Lower leg skin (tissue), 4 donors: ENCODE data around the gene ERMP1. TPM values are rescaled to one million over a fixed set of nuclear protein-coding genes. Genes with fewer than 3 reads are reported as not detected.
"Not testable (repeated sequence)": the region's sequence is repeated elsewhere in the genome, so short reads cannot be mapped to it uniquely, and the experiment has no call there.

Experiments
- DNase-seq, 2 donors: peaks; one replicate each; pipeline ENCODE4 v3.0.0-alpha.2; 2019; ENCODE audit warnings: low spot score in 2 of 2
- H3K4me3 ChIP-seq: fragments of 200-600 bp; sonication (generic); 2 replicates; pipeline ENCODE4 v1.5.1; 2017; ENCODE audit warnings: mild to moderate bottlenecking, low read depth; ENCODE audit not compliant: poor library complexity, severe bottlenecking
- POLR2A ChIP-seq, 2 donors: fragments of 450-650 bp; IDR thresholded peaks; one replicate each; pipeline ENCODE4 v1.6.1; 2016 to 2017; ENCODE audit warnings: antibody characterized with exemption in 2 of 2, mild to moderate bottlenecking in 1 of 2, moderate library complexity in 1 of 2
- WGBS, 2 donors: methylation state at CpG; one replicate each; pipeline ENCODE4 v1.1.5; 2018; 5-methylcytosine and 5-hydroxymethylcytosine counted together
- intact Hi-C: fragments of 100-400 bp; cut with DNase I; formaldehyde crosslinking; loops from one replicate; pipeline ENCODE4 v1.15.0; 2023; ENCODE audit warnings: low total_unique reads
- total RNA-seq, 4 donors: library from RNA; depleted of rRNA; stranded (reverse); fragments of >200 nt; gene quantifications; one replicate each; pipeline ENCODE4 v1.1.0, GENCODE V29; 2016
- TF ChIP-seq, protein P1 (sequence below), 3 donors: fragments of 450-650 bp; IDR thresholded peaks; one replicate each; pipeline ENCODE4 v1.5.1; 2016; ENCODE audit warnings: antibody characterized with exemption in 3 of 3, mild to moderate bottlenecking in 3 of 3, moderate library complexity in 2 of 3

Gene ERMP1
- total RNA-seq, 4 donors from 2014 or later, result 16.4 to 24.6 (median 21.7) TPM

DNA sequence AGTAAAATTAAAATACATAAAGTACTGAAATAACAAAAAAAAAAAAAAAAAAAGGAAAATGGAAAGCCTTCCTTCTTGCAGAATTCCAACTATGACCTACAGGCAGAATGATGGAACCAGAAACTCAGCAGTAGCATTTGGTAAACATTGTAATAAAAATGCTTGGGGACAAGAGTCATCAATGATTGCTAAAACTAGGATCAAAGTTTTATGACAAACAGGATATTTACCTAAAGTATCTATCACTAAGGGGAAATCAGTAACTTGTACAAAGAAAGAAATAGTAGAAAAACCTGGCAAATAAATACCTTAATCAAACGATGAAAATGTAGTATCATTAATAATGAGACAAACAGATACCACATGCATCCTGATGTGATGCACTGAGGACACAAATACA lies 17.5 kb downstream of the ERMP1 start:
- WGBS, 2 donors, result 85 to 93% methylated on average over 1 of the region's 1 CpG
- TF ChIP-seq POLR2A (IDR thresholded peaks at IDR 0.05), result no peak
- TF ChIP-seq, protein P1, sequence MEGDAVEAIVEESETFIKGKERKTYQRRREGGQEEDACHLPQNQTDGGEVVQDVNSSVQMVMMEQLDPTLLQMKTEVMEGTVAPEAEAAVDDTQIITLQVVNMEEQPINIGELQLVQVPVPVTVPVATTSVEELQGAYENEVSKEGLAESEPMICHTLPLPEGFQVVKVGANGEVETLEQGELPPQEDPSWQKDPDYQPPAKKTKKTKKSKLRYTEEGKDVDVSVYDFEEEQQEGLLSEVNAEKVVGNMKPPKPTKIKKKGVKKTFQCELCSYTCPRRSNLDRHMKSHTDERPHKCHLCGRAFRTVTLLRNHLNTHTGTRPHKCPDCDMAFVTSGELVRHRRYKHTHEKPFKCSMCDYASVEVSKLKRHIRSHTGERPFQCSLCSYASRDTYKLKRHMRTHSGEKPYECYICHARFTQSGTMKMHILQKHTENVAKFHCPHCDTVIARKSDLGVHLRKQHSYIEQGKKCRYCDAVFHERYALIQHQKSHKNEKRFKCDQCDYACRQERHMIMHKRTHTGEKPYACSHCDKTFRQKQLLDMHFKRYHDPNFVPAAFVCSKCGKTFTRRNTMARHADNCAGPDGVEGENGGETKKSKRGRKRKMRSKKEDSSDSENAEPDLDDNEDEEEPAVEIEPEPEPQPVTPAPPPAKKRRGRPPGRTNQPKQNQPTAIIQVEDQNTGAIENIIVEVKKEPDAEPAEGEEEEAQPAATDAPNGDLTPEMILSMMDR (IDR thresholded peaks at IDR 0.05), result no peak
- H3K4me3 ChIP-seq, result no peak overlapping the region
- DNase-seq, result no peak
- intact Hi-C loops, result no loop called here

- intact Hi-C loops, result no loop called here
- TF ChIP-seq POLR2A (IDR thresholded peaks at IDR 0.05), result no peak
- TF ChIP-seq, protein P1 (IDR thresholded peaks at IDR 0.05), result no peak
- DNase-seq, result no peak
- 76 to 80% methylated on average over 3 of the region's 3 CpGs for WGBS, 2 donors
- H3K4me3 ChIP-seq, result no peak overlapping the region
Observed at GRCh38 chr9:5813824-5814223, 19.1 kb downstream of the ERMP1 start.

GRCh38 chr9:5811751-5812150 lies 21.2 kb downstream of the ERMP1 start:
- TF ChIP-seq, protein P1 (IDR thresholded peaks at IDR 0.05), result no peak
- no peak for TF ChIP-seq POLR2A (IDR thresholded peaks at IDR 0.05)
- intact Hi-C loops, result no loop called here
- 70 to 84% methylated on average over 1 of the region's 1 CpG for WGBS, 2 donors
- H3K4me3 ChIP-seq, result no peak overlapping the region
- no peak for DNase-seq

GRCh38 chr9:5805478-5805877 lies 27.4 kb downstream of the ERMP1 start:
- intact Hi-C loops, result no loop called here
- WGBS, 2 donors, result 75 to 88% methylated on average over 3 of the region's 3 CpGs
- TF ChIP-seq, protein P1 (IDR thresholded peaks at IDR 0.05), result no peak
- TF ChIP-seq POLR2A (IDR thresholded peaks at IDR 0.05), result no peak
- no peak for DNase-seq
- no peak overlapping the region for H3K4me3 ChIP-seq

DNA sequence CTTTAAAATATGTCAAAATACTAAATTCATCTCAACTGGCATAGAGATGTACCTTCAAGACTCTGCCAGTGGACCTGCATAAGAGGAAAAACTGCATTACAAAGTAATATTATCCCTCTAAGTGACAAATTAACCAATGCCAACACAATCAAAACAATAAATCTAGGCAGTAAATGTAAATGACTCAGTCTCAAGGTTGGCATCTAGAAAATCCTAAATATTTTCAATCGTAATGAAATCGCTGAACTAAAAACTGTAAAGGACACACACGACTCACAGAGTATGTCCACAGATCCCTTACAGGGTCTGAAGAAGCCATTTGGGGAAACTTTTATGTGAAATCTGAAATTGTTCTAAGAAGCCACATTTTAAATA lies 31.2 kb downstream of the ERMP1 start:
- H3K4me3 ChIP-seq, result no peak overlapping the region
- no peak for DNase-seq
- intact Hi-C loops, result no loop called here
- WGBS, 2 donors, result 86 to 90% methylated on average over 3 of the region's 3 CpGs
- TF ChIP-seq, protein P1 (IDR thresholded peaks at IDR 0.05), result no peak
- TF ChIP-seq POLR2A (IDR thresholded peaks at IDR 0.05), result no peak

GRCh38 chr9:5800969-5801738 lies 31.8 kb downstream of the ERMP1 start:
- intact Hi-C loops, result no loop called here
- WGBS, 2 donors, result 86 to 87% methylated on average over 4 of the region's 4 CpGs
- no peak for DNase-seq
- no peak for TF ChIP-seq POLR2A (IDR thresholded peaks at IDR 0.05)
- TF ChIP-seq, protein P1 (IDR thresholded peaks at IDR 0.05), result no peak
- no peak overlapping the region for H3K4me3 ChIP-seq

- 84% methylated on average over 7 of the region's 7 CpGs for WGBS, 2 donors
- H3K4me3 ChIP-seq, DNase-seq, intact Hi-C loops: not testable (repeated sequence)
Observed at GRCh38 chr9:5800378-5800777, 32.5 kb downstream of the ERMP1 start.
